Measurements from ENCODE around the gene TUFT1. TPM values are rescaled to one million over a fixed set of nuclear protein-coding genes. Genes with fewer than 3 reads are reported as not detected.

Gene TUFT1
- total RNA-seq, 1 experiment from 2014 or later: 34.9 TPM

DNA sequence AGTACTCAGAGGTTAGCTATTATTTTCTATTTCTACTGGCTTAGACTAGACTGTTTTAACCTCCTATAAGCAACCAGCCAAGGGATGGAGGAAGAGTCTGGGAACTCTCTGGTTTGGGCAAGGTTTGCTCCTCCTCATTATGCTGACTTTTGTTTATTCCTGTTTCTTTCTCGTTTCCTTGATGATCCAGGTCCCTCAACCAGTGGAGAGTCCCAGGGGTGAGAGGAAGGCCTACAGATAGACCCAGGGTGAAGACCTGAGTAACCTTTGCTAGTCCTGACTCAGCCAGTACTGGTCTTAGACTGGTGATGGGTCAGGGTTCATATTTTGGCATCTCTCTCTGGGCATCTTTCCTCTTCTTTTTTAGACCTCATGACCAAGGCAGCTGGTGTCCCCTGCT, 5.4 kb downstream of the TUFT1 start:
- ChIA-PET POLR2A (no interaction called here), CTCF (no interaction called here)
- no peak for DNase-seq
- Mint-ChIP-seq H3K36me3 (ENCODE audit: insufficient read depth, unreplicated experiment) (peaks cover 83% of the 10 kb centered on the region), H3K27ac (ENCODE audit: unreplicated experiment) (peak overlapping the region; percentile 89), H3K4me3 (ENCODE audit: unreplicated experiment) (peak overlapping the region; percentile 64), H3K9me3 (ENCODE audit: unreplicated experiment) (no peaks in the 10 kb centered on the region), H3K4me1 (ENCODE audit: low read depth, unreplicated experiment) (peaks cover 66% of the 10 kb centered on the region), H3K27me3 (ENCODE audit: insufficient read depth, unreplicated experiment) (no peaks in the 10 kb centered on the region)
- BruUV-seq (replicated peaks): no TSS peak
- no peak overlapping the region for H3K4me3 ChIP-seq (ENCODE audit: low read depth, low read length)
- no peaks in the 10 kb centered on the region for H3K27me3 ChIP-seq (replicated peaks; ENCODE audit: control insufficient read depth, insufficient read depth, low read length)
- H3K36me3 ChIP-seq (ENCODE audit: control insufficient read depth, insufficient read depth, low read length): no peaks in the 10 kb centered on the region; the same call in 1 of the 2 replicates
- intact Hi-C loops (cut with micrococcal nuclease; ENCODE audit: unreplicated experiment): loop anchor here (5.0 kb wide), 2 partner anchors 47 to 292 kb away; partner anchors contain the start of gene C2CD4D
- TF ChIP-seq, protein P1, sequence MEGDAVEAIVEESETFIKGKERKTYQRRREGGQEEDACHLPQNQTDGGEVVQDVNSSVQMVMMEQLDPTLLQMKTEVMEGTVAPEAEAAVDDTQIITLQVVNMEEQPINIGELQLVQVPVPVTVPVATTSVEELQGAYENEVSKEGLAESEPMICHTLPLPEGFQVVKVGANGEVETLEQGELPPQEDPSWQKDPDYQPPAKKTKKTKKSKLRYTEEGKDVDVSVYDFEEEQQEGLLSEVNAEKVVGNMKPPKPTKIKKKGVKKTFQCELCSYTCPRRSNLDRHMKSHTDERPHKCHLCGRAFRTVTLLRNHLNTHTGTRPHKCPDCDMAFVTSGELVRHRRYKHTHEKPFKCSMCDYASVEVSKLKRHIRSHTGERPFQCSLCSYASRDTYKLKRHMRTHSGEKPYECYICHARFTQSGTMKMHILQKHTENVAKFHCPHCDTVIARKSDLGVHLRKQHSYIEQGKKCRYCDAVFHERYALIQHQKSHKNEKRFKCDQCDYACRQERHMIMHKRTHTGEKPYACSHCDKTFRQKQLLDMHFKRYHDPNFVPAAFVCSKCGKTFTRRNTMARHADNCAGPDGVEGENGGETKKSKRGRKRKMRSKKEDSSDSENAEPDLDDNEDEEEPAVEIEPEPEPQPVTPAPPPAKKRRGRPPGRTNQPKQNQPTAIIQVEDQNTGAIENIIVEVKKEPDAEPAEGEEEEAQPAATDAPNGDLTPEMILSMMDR (IDR thresholded peaks at IDR 0.05; ENCODE audit: insufficient read depth in 1 of 2, low read depth in 1 of 2, low read length in 1 of 2, severe bottlenecking in 1 of 2, unreplicated experiment in 1 of 2): no peak
- no peaks in the 10 kb centered on the region for H3K9me3 ChIP-seq
- peaks cover 59% of the 10 kb centered on the region for H3K4me1 ChIP-seq

DNA sequence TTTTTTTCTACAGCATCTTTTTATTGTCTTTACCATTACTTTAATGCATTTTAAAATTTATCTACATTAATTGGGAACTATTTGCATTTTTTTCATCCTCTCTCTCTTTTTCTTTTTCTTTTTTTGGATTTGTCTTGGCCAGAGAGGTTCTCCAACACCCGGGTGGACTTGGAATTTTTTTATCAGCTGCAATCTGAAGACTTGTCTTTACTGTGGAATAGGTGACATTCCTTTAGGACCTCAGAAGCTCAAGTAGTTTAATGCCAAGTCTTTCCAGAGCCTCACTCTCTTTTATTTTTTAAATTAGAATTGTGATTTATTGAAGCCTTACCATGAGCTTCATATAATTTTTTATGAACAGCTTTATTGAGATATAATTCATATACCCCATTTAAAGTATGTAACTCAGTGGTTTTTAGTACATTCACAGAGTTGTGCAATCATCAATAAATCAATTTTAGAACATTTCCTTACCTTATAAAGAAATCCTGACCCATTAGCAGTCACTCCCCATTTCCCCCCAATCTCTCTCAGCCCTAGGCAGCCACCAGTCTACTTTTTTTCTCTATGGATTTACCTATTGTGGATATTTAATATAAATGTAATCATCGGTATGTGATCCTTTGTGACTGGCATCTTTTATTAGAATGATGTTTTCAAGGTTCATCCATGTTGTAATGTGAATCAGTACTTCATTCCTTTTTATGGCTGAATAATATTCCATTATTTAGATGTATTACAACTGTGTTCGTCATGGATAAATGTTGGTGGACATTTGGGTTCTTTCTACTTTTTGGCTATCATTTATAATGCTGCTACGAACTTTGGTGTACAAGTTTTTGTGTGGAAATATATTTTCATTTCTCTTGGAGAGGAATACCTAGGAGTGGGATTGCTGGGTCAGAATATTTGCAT, 6.2 kb downstream of the TUFT1 start:
- Mint-ChIP-seq H3K9me3 (ENCODE audit: unreplicated experiment) (no peaks in the 10 kb centered on the region), H3K36me3 (ENCODE audit: insufficient read depth, unreplicated experiment) (peaks cover 75% of the 10 kb centered on the region), H3K27me3 (ENCODE audit: insufficient read depth, unreplicated experiment) (no peaks in the 10 kb centered on the region), H3K4me1 (ENCODE audit: low read depth, unreplicated experiment) (peaks cover 69% of the 10 kb centered on the region), H3K27ac (ENCODE audit: unreplicated experiment) (peak overlapping the region; percentile 89), H3K4me3 (ENCODE audit: unreplicated experiment) (peak overlapping the region; percentile 64)
- intact Hi-C loops (cut with micrococcal nuclease; ENCODE audit: unreplicated experiment): loop anchor here (5.0 kb wide), 2 partner anchors 46 to 291 kb away; partner anchors contain the start of gene C2CD4D
- TF ChIP-seq, protein P1 (IDR thresholded peaks at IDR 0.05; ENCODE audit: insufficient read depth in 1 of 2, low read depth in 1 of 2, low read length in 1 of 2, severe bottlenecking in 1 of 2, unreplicated experiment in 1 of 2): no peak
- TSS peak; percentile 72 for BruUV-seq (replicated peaks)
- Histone ChIP-seq H3K4me3 (ENCODE audit: low read depth, low read length) (no peak overlapping the region), H3K27me3 (replicated peaks; ENCODE audit: control insufficient read depth, insufficient read depth, low read length) (no peaks in the 10 kb centered on the region), H3K9me3 (no peaks in the 10 kb centered on the region), H3K4me1 (peaks cover 66% of the 10 kb centered on the region), H3K36me3 (ENCODE audit: control insufficient read depth, insufficient read depth, low read length) (no peaks in the 10 kb centered on the region; the same call in 1 of the 2 replicates)
- ChIA-PET POLR2A (interaction anchor here (0.7 to 1.0 kb wide), 8 partner anchors 9 to 294 kb away, joined by 3 to 7 read pairs (median 4); partner anchors contain the start of genes CGN, PSMB4, SNX27 and ZNF687), CTCF (no interaction called here)
- DNase-seq: no peak

DNA sequence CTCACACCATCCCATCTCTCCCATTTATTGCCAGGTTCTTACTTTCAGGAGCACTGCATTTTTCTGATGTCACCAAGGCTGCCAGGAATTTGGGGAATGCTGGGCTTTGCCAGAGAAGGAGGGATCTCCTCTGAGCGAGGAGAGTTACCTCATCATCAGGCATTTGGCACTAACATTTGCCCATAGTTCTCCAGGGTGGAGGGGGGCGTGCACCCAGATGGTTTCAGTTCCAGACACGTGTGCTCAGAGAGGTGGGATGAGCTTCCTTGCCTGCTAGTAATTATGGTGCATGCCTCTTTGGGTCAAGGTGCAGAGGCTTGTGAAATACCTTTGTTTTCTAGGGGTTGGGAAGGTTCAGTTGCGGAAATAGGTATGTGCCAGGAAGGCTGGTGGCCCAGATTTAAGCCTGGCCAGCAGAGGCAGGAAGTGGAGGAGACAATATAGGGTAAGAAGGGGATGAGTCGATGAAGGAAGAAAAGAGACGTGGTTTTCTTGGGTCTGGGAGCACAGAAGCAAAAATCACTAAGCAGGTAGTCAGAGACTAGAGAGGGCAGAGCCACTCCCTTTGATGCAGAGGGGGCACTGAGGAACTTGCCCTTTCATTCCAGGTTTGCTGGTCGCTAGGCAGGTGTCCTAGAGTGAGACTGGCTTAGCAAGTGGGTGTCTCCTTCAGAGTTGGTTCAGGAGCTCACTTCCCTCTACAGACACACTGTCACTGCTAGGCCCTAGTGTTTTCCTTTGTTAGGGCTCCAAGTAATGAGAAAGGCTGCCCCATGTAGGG, 7.2 kb downstream of the TUFT1 start:
- H3K27me3 Mint-ChIP-seq (ENCODE audit: insufficient read depth, unreplicated experiment): no peaks in the 10 kb centered on the region
- intact Hi-C loops (cut with micrococcal nuclease; ENCODE audit: unreplicated experiment): loop anchor here (5.0 kb wide), 2 partner anchors 45 to 290 kb away; partner anchors contain the start of gene C2CD4D
- H3K27ac Mint-ChIP-seq (ENCODE audit: unreplicated experiment): peak overlapping the region; percentile 89
- H3K36me3 ChIP-seq (ENCODE audit: control insufficient read depth, insufficient read depth, low read length): no peaks in the 10 kb centered on the region; the same call in 1 of the 2 replicates
- POLR2A ChIA-PET: interaction anchor here (0.7 to 1.0 kb wide), 8 partner anchors 10 to 293 kb away, joined by 3 to 7 read pairs (median 4); partner anchors contain the start of genes CGN, PSMB4, SNX27 and ZNF687
- H3K36me3 Mint-ChIP-seq (ENCODE audit: insufficient read depth, unreplicated experiment): peaks cover 65% of the 10 kb centered on the region
- peak; percentile 92 to 96 for DNase-seq
- H3K4me3 ChIP-seq (ENCODE audit: low read depth, low read length): no peak overlapping the region
- CTCF ChIA-PET: no interaction called here
- no peaks in the 10 kb centered on the region for H3K27me3 ChIP-seq (replicated peaks; ENCODE audit: control insufficient read depth, insufficient read depth, low read length)
- no peaks in the 10 kb centered on the region for H3K9me3 Mint-ChIP-seq (ENCODE audit: unreplicated experiment)
- BruUV-seq (replicated peaks): no TSS peak
- H3K9me3 ChIP-seq: no peaks in the 10 kb centered on the region
- peaks cover 65% of the 10 kb centered on the region for H3K4me1 ChIP-seq
- peak overlapping the region; percentile 64 for H3K4me3 Mint-ChIP-seq (ENCODE audit: unreplicated experiment)
- peaks cover 62% of the 10 kb centered on the region for H3K4me1 Mint-ChIP-seq (ENCODE audit: low read depth, unreplicated experiment)
- TF ChIP-seq, protein P1 (IDR thresholded peaks at IDR 0.05; ENCODE audit: insufficient read depth in 1 of 2, low read depth in 1 of 2, low read length in 1 of 2, severe bottlenecking in 1 of 2, unreplicated experiment in 1 of 2): no peak

All from Caco-2 (cell line).